ENCODE measurements around the gene FOXJ1.

The FOXJ1 gene

DNA sequence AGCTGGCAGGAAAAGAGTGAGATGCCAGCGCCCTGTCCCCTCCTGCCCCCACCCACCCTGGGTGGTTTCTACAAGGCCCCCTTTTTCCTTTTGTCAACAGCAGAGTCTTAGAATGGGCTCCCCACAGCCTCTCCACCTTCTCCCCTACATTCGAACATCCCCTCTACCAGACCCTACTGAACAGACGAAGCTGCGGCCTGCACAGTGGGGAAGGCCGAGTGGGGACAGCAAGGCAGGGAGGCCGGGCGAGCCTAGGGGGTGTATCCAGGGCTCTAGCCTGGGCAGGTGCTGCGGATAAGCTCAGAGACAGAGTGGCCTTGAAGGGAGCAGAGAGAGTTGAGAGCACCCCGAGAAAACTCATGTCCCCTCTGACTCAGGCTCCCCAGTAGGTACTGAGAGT, 54.7 kb downstream of the FOXJ1 start:
- no peak for DNase-seq (ENCODE audit: low read depth)
- TF ChIP-seq, protein P1, sequence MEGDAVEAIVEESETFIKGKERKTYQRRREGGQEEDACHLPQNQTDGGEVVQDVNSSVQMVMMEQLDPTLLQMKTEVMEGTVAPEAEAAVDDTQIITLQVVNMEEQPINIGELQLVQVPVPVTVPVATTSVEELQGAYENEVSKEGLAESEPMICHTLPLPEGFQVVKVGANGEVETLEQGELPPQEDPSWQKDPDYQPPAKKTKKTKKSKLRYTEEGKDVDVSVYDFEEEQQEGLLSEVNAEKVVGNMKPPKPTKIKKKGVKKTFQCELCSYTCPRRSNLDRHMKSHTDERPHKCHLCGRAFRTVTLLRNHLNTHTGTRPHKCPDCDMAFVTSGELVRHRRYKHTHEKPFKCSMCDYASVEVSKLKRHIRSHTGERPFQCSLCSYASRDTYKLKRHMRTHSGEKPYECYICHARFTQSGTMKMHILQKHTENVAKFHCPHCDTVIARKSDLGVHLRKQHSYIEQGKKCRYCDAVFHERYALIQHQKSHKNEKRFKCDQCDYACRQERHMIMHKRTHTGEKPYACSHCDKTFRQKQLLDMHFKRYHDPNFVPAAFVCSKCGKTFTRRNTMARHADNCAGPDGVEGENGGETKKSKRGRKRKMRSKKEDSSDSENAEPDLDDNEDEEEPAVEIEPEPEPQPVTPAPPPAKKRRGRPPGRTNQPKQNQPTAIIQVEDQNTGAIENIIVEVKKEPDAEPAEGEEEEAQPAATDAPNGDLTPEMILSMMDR (conservative IDR thresholded peaks at IDR 0.05; ENCODE audit: low read depth, low read length) = no peak
- H3K4me3 ChIP-seq (ENCODE audit: low read depth, low read length) = no peak overlapping the region

All from choroid plexus epithelial cell (primary cell).